SIG-M5 (cell line): ENCODE data around the gene TNRC18.

ENCODE experiments used
- DNase-seq: peaks from one replicate; lab custom pipeline; 2025; lab: John Stamatoyannopoulos, UW

The TNRC18 gene

DNA sequence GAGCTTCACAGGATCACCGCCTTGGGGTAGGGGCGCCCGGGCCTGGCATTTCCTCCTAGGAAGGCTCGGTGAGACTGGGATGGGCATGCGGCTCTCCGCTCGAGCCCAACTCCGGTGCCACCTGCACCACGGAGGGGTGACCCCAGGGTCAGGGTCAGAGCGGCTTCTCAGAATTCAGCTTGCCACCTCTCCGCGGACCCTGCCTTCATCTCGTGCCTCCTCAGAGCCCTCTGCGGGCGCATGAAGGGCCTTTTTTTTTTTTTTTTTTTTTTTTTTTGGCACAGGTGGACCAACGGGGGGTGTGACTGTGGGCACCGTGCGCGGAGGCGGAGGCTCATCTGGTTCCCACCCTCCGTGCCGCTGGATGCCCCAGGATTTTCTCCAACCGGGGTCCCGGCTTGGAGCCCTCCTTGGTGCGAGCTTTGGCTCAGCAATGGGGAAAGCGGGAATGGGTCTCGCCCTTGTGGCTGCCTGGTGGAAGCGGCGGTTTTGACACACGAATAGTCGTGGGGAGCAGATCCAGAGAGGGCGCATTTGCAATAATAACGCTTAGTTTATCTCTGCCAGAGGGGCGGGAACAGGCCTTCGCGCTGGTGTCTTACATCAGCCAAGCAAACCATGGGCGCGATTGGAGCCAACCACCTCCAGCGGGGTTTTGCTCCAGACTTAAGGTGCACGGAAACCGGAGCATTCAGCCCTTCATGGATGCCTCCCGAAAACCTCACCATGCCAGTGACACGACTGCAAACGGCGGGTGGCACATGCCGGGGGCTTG is 5.0 kb upstream of the TNRC18 start:
- no peak for DNase-seq

DNA sequence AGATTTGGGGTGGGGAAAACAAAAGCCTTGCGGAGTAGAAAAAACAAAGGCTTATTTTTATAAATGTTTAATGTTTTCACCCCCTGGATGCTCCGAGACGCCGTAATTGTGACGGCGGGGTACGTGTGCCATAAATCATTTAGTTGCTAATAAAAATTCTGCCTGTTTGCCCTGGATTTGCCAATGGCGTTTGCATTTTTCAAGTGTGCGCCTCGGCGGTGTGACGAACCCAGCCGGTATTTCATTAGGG is 2.5 kb upstream of the TNRC18 start:
- DNase-seq, result no peak

DNA sequence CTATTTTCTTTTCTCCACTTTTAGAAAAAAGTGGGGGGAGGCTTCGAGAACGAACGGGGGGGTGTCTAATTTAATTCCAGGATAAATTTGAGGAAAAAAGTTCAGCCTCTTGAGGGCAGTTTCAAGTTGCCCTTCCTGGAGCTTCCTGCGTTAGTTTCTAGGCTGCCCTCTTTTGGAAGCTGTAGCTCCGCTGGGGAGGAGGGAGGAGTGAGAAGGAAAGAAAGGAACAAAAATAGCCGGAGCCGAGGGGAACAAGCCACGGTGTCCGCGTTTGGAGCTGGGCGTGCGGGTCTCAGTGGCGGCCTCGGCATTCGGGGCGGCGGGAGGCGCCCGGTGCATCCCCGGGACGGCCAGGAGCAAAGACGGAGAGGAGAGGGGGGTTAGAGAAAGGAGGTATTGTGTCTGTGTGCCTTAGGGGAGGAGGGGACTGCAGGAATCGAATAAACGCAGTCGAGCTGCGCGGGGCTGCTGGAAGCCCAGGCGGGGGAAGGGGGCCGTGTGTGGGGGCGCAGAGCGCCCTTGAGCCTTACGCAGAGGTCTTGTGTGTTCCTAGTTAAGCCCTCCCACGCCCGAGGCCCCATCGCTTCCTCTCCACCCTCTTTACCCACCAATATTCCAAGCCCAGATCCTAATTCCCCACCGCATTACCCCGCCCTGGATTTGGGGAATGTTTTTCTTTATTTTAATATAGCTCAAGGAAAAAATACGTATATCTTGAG is 2.0 kb upstream of the TNRC18 start:
- no peak for DNase-seq

DNA sequence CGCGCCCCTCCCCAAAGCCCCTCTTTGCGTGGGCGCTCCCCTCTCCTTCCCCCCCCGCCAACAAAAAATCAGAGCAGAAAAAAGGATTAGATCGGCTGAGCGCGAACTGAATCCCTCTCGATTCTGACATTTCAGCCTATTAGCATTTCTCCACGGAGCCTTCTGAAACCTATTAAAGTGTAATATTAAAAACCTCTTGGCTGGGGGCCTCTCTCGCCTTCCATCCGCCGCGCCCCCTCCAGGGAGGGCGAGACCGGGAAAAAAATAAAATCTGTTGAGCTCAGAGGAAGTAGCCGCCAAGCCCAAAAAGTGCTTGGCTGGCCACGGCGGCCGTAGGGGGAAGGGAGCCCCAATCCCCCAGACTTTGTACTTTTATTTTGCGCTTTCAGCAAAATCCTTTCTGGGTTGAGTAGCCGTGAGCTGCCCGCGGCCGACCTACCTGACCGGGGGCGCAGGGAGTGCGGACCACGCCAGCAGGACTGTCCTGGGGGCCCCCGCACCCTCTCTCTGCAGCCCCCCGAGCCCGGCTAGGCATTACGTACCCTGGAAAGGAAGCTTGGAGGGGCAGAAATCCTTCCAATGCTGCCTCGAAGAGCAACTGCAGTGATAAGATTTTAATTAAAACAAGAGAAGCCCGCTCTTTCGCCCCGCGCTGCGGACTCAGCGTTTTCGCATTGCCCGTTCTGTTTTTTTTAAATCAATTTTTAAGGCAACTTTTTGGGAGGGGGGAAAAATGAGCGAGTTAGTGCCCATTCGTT is 1.3 kb upstream of the TNRC18 start:
- DNase-seq, result no peak

DNA sequence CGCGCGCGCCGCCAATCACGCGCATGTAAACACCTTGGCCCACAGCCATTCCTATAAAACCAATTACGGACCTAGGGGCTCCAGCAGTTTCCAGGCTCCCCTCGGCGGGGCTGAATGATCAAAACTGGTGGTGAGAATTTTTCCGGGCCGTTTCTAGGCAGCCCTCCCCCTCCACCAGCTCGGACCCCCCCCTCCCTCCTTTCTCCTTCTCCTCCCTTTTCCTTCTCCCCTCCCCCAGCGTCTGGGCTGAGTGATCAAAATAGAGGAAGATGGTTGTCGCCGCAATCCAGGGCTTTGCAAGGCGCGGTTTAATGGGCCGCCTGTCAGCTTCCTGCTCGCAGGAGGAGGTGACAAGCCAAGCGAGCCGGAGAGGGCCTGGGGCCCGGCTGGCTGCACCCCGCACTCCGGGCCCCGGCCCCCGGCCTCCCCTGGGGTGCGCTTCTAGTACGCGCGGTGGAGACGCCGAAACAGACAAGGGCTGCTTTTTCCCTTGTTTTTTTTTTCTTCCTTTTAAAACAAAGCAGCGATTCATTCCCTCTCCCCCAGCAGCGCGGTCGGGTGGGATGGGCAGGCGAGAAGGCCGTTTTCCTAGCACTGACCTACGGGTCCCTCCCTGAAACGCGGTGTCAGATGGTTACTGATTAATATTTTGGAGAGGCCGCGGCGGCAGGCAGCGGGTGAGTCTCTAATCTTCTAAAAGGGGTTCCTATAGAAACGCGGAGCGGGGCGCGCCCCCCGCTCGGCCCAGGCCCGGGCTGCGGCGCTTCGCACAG is 528 bp upstream of the TNRC18 start:
- DNase-seq, result peak; percentile 99

DNA sequence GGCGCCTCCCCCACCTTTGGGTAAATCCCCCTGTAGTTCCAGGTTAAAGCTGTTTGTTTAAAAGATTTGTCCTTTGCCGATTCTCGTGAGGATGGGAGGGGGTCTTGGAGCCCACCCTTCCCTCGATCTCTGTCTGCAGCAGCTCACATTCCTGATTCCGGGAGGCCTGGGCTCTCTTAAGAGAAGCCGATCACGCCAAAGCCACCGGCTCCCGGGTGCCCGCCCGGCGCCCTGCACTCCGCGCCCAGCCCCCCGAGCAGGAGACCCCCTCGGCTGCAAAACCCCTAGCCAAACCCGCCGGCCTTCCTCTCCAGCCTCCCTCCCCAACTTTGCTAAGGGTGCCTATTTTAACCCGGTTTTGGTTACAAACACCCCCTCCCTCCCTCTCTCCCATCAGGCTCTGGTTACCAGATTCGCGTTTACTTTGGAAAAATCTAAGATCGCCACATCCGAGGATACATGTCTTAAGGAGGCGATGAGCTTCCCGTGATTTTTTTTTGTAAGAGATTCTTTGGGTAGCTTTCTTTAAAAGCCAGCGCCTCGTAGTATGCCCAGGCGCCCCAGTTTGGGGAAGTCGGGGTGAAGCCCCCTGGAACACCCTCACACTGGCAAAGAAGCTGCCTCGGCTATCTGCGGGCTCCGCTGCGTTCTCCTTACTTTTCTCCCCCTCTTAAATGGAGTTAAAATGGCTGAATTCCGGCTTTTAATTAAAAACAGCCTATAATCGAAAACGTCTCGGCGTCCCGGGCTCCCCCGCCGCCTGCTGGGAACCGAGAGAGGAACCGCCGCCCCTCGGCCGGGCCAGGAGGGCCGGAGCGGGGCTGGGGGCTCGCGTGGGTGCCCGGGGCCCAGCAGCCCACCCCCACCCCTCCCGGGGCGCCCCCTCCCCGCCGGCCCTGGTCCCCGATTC is 983 bp downstream of the TNRC18 start:
- no peak for DNase-seq

DNA sequence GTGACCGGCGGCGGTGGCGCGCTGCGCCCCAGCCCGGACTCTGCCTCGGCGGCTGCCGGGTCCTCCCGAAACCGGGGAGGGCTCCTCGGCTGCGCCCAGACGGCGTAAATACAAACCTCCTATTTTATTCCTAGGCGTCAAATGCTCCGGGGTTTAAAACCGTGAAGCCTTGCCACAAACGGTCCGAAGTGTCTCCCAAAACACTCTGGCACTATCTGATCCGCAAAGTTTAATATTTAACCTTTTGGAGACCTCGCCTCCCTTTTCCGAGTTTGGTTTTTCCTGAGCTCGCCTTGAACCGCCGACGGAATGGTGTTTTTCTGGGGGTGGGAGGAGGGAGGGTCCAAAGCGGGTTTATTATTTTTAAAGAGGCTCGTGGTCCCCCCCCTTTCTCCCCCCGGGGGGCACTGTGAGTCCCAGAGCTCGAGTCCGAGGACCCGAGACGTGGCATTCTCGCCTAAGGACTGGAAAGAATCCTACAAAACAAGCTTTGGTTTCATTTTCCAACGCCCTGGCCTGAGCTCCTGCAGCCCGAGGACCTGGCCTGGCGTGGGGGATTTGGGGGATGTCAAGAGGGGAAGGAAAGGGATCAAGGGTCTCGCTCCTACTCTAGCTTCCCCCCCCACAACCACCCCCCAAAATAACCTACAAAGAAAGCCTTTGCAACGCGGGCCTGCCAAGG is 1.8 kb downstream of the TNRC18 start:
- no peak for DNase-seq

DNA sequence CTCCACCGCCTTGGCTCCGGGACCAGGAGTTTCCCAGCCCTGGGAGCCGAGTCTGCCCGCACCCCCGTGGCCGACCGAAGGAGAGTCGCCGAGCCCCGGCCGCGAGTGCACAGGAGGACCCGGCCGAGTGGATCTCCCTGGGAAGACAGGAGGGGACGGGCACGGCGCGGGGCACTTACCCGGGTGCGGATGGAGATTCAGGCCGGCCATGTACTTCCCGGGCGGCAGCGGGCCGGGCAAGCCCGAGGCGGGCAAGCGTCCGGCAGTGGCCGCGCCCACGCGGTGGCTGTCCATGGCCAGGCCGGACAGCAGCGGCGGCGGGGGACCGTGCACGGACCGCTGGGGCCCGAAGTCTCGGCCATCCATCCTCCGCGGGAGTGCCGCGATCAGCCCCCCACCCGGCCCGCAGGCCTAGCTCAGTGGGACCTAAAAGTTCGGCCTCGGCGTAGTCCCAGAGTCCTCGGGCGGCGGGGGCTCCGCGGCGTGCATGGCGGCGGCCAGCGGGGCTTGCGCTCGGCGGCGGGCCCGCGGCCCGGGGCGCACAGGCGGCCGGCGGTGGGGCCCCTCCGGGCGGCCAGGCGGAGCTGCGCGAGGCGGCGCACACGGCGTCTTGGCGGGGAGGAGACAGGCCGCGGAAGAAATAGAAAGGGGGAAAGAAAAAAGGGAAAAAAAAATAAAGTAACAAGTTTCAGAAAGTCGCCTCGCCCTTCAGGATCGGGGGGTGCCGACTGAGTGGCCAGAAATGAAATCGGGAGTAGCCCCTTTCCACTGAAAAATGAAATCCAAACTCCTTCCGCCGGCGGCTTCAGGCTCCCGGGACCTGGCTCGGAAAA is 2.5 kb downstream of the TNRC18 start:
- no peak for DNase-seq

DNA sequence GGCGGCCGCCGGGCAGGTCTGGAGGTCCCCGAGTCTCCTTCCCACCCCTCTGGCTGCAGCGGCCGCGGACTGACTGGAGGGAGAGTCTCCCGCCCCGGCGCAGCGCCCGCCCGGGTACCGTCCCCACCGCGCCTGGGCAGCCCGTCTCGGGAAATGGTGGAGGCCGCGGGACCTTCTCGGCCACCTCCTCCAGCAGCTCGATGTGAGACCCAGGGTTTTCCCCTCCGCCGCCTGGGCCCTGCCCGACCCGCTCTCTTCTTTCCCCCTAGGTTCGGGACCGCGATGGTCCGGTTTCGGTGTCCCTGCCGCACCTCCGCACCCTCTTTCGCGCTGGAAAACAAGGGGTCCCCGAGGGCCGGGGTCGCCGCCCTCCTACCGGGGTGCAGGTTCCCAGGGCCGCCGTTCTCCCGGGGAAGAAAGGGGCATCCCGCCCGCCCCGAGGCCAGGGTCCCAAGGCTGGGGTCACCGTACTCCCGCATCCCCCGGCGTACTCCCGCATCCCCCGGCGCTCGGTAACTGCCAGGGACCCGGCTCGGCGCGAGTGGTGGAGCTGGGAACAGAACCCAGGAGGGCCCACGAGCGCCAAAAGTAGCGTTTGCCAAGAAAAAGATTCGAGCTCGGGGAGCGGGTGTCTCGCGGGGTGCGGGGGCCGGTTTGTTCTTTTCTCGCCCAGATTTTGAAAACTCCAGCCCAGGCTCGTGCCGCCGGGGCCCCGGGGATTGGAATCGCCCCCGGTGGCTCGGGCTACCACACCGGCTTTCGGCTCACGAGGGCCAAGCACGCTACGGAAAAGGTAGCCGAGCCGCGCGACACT is 3.4 kb downstream of the TNRC18 start:
- DNase-seq, result no peak

DNA sequence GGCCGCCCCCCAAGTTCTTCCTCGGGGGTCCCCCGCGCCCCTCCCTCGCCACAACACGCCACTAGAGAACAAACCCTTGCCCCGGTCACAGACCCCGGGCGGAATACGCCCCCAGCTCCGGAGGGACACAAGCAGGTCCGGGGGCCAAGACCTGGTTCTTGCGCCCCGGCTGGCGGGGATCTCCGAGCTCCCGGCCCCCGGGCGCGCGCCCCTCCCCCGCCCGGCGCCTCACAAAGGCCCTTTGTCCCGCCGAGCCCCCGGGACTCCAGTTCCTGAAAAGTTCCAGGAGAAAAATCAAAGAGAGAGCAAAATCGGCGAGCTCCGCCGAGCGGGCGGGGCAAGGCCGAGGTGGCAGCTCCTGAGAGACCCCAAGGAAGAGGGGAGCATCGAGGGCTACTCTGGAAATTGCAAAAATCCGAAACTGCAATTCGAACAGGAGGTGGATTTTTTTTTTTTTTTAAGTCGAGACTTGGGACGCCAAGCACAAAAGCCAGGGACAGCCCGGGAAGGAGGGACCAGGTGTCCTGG is 4.0 kb downstream of the TNRC18 start:
- no peak for DNase-seq

DNA sequence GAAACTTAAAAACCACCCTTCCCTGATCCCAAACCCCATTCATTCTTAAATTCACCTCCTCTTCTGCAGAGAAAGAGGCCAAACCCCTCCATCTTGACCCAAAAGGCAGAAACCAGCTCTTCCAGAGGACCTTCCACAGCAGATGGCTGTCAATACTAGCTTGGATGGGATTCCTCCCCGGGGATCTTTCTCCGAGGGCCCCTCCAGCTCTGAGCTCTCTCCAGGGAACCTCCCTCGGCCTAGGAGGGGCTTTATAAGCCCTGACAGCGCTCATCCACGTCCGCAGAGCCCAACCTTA is 5.4 kb downstream of the TNRC18 start:
- DNase-seq, result no peak

DNA sequence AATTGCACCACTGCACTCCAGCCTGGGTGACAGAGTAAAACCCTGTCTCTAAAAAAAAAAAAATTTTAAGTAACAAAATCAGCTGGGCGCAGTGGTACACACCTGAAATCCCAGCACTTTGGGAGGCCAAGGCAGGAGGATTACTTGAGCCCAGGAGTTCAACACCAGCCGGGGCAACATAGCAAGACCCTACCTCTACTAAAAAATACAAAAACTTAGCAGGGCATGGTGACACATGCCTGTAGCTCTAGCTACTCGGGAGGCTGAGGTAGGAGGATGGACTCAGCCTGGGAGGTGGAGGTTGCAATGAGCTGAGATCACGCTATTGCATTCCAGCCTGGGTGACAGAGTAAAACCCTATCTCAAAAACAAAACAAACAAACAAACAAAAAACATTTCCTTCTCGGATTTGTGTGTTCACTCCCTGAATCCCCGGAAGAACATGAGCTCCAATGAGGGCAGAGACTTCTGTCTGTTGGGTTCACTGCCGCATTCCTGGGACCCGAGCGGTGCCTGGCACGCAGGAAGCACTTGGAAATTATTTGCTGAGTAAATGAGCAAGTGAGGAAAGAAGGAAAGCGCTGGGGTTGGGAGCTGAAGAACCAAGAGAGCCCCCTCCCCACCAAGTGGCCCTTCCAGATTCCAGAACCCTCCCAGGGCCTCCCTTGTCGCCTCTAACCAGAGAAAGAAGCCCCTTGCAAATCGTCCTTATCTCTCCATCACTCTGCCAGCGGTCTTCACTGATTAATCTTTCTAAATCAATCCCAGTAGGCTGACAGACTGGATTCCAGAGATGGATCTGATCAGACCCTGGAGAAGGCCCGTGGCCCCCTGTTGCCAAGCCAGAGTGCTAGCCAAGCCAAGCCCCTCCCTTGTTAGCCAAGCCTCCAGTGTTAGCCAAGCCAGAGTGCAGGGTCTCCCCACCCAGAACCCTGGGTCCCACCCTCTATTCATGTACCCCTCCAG is 6.2 kb downstream of the TNRC18 start:
- no peak for DNase-seq

DNA sequence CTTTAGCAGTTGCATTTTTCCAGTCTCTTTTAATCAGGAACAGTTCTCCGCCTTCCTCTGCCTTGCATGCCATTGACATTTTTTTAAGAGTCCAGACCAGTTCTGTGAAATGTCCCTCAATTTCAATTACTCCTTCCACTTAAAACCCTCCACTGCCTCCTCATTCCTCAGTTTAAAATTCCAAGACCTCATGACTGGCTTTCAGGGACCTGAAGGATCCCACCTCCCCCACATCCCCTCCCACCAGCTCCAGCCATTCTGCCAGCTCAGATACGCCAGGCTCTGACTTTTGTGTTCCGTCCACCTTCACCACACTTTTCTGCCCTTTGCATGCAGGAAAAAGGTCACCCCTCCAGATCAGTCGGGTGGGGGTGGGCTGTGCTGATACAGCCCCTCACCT is 8.7 kb downstream of the TNRC18 start:
- DNase-seq, result no peak

DNA sequence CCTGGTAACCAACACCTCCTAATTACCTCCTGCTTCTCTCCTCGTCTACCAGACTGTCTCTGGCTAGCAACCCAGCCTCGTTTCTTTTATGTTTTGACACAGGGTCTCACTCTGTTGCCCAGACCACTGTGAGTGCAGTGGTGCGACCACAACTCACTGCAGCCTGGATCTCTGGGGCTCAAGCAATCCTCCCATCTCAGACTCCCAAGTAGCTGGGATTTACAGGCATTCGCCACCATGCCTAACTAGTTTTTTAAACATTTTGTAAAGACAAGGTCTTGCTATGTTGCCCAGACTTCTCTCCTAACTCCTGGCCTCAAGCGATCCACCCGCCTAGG is 10.2 kb downstream of the TNRC18 start:
- no peak for DNase-seq

DNA sequence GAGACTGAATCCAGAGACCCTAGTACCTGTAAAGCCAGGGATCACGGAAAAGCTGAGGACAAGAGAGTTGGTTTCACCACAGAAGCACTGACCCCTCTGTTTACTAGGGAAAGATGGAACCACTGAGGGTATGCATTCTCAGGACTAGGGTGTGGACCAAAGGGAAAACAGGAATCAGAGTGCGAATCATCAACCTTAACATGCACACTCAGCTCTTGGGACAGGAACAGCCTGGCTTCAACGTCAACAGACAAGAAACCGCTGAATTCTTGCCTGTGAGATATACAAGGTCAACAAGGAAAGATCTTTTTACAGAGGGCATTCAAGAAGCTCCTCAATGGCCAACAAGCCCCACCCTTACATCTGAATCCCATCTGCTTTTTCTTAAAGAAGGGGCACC is 14.9 kb downstream of the TNRC18 start:
- DNase-seq, result no peak

DNA sequence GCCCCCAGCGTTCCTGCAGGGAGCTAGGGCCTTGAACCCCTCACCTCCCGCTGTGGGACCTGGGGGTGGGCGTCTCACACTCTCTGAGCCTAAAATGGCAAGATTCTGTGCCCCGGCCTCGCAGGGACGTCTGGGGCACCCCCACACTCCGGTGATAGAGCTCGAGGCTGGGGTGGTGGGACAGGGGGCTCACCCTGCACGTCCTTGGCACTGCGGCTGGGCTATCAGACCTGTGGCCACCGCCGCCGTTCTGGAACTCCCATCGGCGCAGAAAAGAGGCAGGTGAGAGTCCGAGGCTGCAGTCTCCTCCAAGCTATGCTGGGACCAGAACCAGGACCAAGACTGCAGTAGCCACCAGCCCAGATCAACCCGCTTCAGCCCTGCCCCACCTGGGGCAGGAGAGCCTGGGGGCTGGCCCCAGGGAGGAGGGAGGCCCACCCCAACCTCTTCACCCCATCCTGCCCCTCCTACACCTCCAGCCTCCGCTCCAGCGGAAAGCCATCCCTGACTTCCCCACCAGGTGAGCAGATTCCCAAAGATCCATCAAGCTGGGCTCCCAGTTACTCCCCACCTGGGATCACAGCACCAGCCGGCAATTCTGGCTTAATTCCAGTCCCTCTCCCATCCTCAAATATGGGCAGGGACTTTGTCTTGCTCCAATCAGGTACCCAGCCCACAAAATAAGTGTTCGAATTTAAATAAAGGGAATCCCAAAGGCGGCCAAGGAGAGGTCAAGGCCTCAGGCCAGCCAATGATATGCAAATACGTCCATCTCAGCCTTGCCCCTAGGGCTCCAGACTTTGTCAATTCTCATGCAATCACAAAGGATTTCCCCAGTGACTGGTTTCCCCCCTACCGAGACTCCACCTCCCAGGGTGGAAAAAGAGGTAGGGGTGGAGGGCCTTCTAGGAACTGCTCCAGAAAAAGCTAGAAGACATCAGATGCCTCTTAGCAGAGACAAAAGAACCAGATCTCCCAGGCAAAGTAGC is 16.4 kb downstream of the TNRC18 start:
- no peak for DNase-seq

DNA sequence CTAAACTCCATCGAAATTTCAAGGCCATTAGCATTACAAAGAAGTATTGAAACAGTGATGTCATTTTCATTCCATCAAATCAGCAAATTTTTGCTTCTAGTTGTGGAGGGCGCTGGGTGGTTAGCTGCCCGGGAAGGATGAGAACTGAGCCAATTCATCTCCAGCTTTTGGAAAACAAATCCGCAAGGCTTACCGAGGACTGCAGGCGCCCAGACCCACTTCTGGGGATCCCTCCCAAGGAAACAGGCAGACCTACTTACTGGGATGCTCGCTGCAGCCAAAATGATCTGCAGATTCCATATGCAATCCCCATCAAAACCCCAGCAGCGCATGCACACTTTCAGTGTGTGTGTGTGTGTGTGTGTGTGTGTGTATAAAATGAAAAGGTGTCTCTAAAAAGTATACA is 19.2 kb downstream of the TNRC18 start:
- DNase-seq, result no peak
